Osteoblast (primary cell): Measurements from ENCODE around the gene TENM4. TPM values are rescaled to one million over a fixed set of nuclear protein-coding genes. Genes with fewer than 3 reads are reported as not detected.
A peak's percentile ranks its signal among the peaks of the same experiment; 100 is the strongest.

Experiments used
- DNase-seq: peaks from one replicate; pipeline ENCODE4 v3.0.0; 2011; ENCODE audit warnings: low spot score, mixed read lengths; ENCODE audit not compliant: insufficient read length; ENCODE audit errors: missing footprints
- H2AFZ ChIP-seq: 2 replicates; pipeline ENCODE4 v1.6.0; 2011; ENCODE audit warnings: mild to moderate bottlenecking, low read length
- H3K27ac ChIP-seq: 2 replicates; pipeline ENCODE4 v1.5.1; 2011; ENCODE audit warnings: mild to moderate bottlenecking, low read depth, low read length, moderate library complexity
- H3K27me3 ChIP-seq: 2 replicates; pipeline ENCODE4 v1.6.0; 2012; ENCODE audit warnings: mild to moderate bottlenecking, control low read depth, inconsistent platforms, low read length, moderate library complexity; ENCODE audit not compliant: insufficient read depth
- H3K36me3 ChIP-seq: 2 replicates; pipeline ENCODE4 v1.5.1; 2011; ENCODE audit warnings: mild to moderate bottlenecking, low read length, control low read depth, moderate library complexity; ENCODE audit not compliant: insufficient read depth
- H3K4me1 ChIP-seq: 2 replicates; pipeline ENCODE4 v1.5.1; 2011; ENCODE audit warnings: mild to moderate bottlenecking, low read length, control low read depth, moderate library complexity; ENCODE audit not compliant: insufficient read depth
- H3K4me2 ChIP-seq: 2 replicates; pipeline ENCODE4 v1.6.0; 2011; ENCODE audit warnings: mild to moderate bottlenecking, low read length; ENCODE audit not compliant: insufficient read depth
- H3K4me3 ChIP-seq: fragments of 200-600 bp; sonication (generic); 3 replicates; pipeline ENCODE4 v1.5.1; 2012; ENCODE audit warnings: mild to moderate bottlenecking, low read length, inconsistent platforms; ENCODE audit not compliant: insufficient read depth
- H3K79me2 ChIP-seq: 2 replicates; pipeline ENCODE4 v1.6.0; 2012; ENCODE audit warnings: mild to moderate bottlenecking, low read length, control low read depth, inconsistent platforms; ENCODE audit not compliant: insufficient read depth
- H3K9me3 ChIP-seq: 2 replicates; pipeline ENCODE4 v1.5.1; 2011; ENCODE audit warnings: low read depth, low read length, control low read depth
- H4K20me1 ChIP-seq: 2 replicates; pipeline ENCODE4 v1.6.0; 2012; ENCODE audit warnings: mild to moderate bottlenecking, low read length, control low read depth; ENCODE audit not compliant: insufficient read depth
- total RNA-seq: library from RNA; depleted of rRNA; stranded (reverse); fragments of >200 nt; gene quantifications from 2 replicates; pipeline ENCODE4 v1.2.3, GENCODE V29; 2012
- TF ChIP-seq, protein P1 (sequence below): IDR thresholded peaks from 2 replicates; pipeline ENCODE4 v1.5.1; 2011; ENCODE audit warnings: mild to moderate bottlenecking, low read depth, low read length, moderate library complexity; ENCODE audit errors: extremely low read depth

The TENM4 gene
- total RNA-seq, 1 donor = 63.3 TPM

DNA sequence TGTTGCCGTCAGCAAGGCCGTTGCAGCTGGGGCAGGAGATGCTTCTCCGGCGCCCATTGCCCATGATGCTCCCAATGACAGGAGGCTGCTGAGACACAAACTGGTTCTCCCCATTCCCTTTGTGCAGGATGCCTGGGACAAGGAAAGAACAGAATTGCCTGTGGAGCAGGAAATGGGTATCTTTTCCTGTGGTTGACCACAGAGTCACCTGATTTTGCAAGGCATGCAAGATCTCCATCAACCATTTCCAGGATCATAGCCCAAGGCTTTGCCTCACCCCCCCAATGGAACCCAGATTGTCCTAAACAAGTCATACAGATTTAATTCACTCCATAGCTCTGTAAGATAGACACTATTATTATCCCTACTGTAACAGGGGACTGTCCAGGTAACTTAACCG lies 718.0 kb downstream of the TENM4 start:
- TF ChIP-seq, protein P1, sequence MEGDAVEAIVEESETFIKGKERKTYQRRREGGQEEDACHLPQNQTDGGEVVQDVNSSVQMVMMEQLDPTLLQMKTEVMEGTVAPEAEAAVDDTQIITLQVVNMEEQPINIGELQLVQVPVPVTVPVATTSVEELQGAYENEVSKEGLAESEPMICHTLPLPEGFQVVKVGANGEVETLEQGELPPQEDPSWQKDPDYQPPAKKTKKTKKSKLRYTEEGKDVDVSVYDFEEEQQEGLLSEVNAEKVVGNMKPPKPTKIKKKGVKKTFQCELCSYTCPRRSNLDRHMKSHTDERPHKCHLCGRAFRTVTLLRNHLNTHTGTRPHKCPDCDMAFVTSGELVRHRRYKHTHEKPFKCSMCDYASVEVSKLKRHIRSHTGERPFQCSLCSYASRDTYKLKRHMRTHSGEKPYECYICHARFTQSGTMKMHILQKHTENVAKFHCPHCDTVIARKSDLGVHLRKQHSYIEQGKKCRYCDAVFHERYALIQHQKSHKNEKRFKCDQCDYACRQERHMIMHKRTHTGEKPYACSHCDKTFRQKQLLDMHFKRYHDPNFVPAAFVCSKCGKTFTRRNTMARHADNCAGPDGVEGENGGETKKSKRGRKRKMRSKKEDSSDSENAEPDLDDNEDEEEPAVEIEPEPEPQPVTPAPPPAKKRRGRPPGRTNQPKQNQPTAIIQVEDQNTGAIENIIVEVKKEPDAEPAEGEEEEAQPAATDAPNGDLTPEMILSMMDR = no peak
- Histone ChIP-seq H3K27ac (no peak overlapping the region), H3K27me3 (no peaks in the 10 kb centered on the region), H3K4me1 (no peaks in the 10 kb centered on the region), H3K4me3 (no peak overlapping the region), H3K4me2 (no peak overlapping the region), H3K36me3 (no peaks in the 10 kb centered on the region), H4K20me1 (no peaks in the 10 kb centered on the region), H3K79me2 (no peaks in the 10 kb centered on the region), H3K9me3 (no peaks in the 10 kb centered on the region), H2AFZ (no peak overlapping the region)
- DNase-seq = no peak

DNA sequence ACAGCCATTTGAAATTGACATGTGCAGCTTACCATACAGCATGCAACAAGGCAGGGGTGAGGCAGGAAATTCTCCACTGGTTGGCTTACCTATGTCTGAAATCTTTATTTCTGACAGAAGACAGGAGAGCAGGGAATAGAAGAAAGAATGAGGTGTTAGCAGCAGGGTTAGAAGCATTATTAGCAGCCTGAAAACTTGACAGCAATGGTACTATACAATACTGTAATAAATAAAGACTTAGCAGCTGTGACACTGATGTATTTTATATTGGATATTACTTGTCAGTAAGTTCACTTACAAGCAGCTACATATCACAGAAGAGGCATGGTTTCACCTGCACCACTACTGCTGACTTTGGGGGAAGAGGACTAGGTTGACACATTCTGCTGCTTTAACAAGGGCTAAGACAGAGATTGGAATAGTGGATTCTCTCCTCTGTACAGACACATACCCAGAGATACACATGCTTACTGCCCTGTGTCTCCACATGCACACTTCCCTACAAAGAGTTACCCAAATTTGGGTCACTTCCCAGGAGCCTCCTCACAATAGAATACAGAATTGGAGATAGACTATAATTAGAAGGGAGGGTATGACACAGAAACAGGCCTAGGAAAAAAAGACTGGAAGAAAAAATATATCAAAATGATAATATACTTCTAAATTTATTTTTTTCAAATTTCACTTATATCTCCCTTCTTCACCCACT lies 720.4 kb downstream of the TENM4 start:
- TF ChIP-seq, protein P1 = no peak
- Histone ChIP-seq H3K4me2 (no peak overlapping the region), H2AFZ (no peak overlapping the region), H3K9me3 (no peaks in the 10 kb centered on the region), H3K4me3 (no peak overlapping the region), H4K20me1 (no peaks in the 10 kb centered on the region), H3K36me3 (no peaks in the 10 kb centered on the region), H3K4me1 (peaks cover 10% of the 10 kb centered on the region), H3K27me3 (no peaks in the 10 kb centered on the region), H3K79me2 (no peaks in the 10 kb centered on the region), H3K27ac (no peak overlapping the region)
- DNase-seq = no peak

DNA sequence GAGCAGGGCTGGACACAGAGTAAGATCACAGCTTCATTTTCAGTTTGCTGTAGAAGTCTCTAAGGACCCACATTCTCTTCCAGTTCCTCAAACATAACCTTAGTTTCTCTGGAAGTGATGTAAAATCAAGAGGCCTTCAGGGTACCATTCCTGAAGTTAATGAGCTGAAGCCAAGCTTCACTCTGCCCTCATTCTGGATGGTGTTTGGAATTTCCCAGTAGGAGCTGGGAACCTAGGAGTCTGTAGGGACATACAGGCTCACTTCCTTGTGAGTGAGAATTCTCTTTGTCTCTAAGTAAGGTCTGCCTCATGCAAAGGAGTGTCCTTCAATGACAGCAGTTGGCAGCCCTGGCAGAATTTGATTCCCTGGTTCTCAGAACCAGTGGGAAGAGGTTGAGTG lies 723.8 kb downstream of the TENM4 start:
- no peak overlapping the region for H2AFZ ChIP-seq
- H4K20me1 ChIP-seq = no peaks in the 10 kb centered on the region
- H3K79me2 ChIP-seq = no peaks in the 10 kb centered on the region
- peaks cover 12% of the 10 kb centered on the region for H3K4me1 ChIP-seq
- no peak overlapping the region for H3K4me2 ChIP-seq
- TF ChIP-seq, protein P1 = no peak
- H3K9me3 ChIP-seq = no peaks in the 10 kb centered on the region
- H3K27ac ChIP-seq = no peak overlapping the region
- DNase-seq = no peak
- no peaks in the 10 kb centered on the region for H3K36me3 ChIP-seq
- H3K27me3 ChIP-seq = no peaks in the 10 kb centered on the region
- no peak overlapping the region for H3K4me3 ChIP-seq

DNA sequence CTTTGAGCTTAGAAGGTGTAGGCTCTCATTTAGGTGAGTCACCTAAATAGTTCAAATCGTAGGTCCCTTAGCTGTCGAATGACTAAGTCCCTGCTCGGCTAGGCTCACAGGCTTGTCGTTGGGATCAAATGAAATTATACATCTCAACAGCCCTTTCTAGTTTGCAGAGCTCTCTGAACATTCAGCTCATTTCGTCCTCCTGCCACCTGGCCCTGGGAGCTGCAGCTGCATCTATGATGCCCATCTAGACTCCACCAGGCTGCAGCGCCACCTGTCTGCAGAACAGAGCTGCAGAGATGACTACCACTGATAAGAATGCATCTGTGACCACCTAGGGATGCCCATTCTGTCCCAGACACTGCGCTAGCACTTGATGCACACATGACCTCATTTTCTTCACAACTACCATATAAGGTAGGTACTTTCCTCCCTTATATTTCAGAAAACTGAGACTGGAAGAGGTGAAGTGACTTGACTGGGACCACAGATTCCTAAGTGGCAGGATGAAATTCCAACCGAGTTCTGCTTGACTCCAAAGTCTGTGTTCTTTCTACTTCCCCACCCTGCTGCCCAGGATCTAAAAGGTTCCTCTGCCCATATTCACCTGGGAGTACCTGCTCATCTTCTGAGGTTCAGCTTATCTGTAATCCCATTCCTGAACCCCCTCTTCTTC lies 725.1 kb downstream of the TENM4 start:
- no peaks in the 10 kb centered on the region for H3K27me3 ChIP-seq
- H3K4me1 ChIP-seq = peaks cover 12% of the 10 kb centered on the region
- H3K4me3 ChIP-seq = no peak overlapping the region
- no peak overlapping the region for H3K27ac ChIP-seq
- peak overlapping the region; percentile 2 for H3K4me2 ChIP-seq
- peak; percentile 84 for DNase-seq
- H4K20me1 ChIP-seq = no peaks in the 10 kb centered on the region
- H2AFZ ChIP-seq = no peak overlapping the region
- H3K36me3 ChIP-seq = no peaks in the 10 kb centered on the region
- TF ChIP-seq, protein P1 = peak; percentile 83
- no peaks in the 10 kb centered on the region for H3K9me3 ChIP-seq
- no peaks in the 10 kb centered on the region for H3K79me2 ChIP-seq
